Activated B cell treated with CpG ODN at 0.5 μM for 24 hours (primary cell): ENCODE measurements around the gene EMC1. TPM values are rescaled to one million over a fixed set of nuclear protein-coding genes. Genes with fewer than 3 reads are reported as not detected.
"Not testable (repeated sequence)": the region's sequence is repeated elsewhere in the genome, so short reads cannot be mapped to it uniquely, and the experiment has no call there.

Source experiments
- ATAC-seq: fragments of 200-7000 bp; cut with Tn5 transposase; one replicate; pipeline ENCODE4 v1.10.0; 2021; ENCODE audit warnings: low read depth, mild to moderate bottlenecking, moderate library complexity
- CTCF ChIA-PET: fragments of 350-600 bp; sonication (Branson Sonifier 250); formaldehyde crosslinking; loops from one replicate; lab custom pipeline; 2021; ENCODE audit warnings: antibody characterized with exemption; lab: Charles Lee
- POLR2A ChIA-PET: fragments of 350-600 bp; sonication (Branson Sonifier 250); formaldehyde crosslinking; loops from one replicate; lab custom pipeline; 2021; ENCODE audit warnings: antibody characterized with exemption; lab: Charles Lee
- DNase-seq: peaks from one replicate; pipeline ENCODE4 v3.0.0; 2022
- H3K27ac Mint-ChIP-seq: one replicate; pipeline ENCODE4 v1.8.0; 2020; ENCODE audit warnings: mixed read lengths
- H3K27me3 Mint-ChIP-seq: one replicate; pipeline ENCODE4 v1.8.0; 2021; ENCODE audit warnings: mixed read lengths
- H3K36me3 Mint-ChIP-seq: one replicate; pipeline ENCODE4 v1.8.0; 2021; ENCODE audit warnings: low read depth, mixed read lengths
- H3K4me1 Mint-ChIP-seq: one replicate; pipeline ENCODE4 v1.8.0; 2021; ENCODE audit warnings: mixed read lengths
- H3K4me3 Mint-ChIP-seq: one replicate; pipeline ENCODE4 v1.8.0; 2020; ENCODE audit warnings: mild to moderate bottlenecking, mixed read lengths
- H3K9me3 Mint-ChIP-seq: one replicate; pipeline ENCODE4 v1.8.0; 2020; ENCODE audit warnings: mixed read lengths
- intact Hi-C: fragments of 100-400 bp; cut with micrococcal nuclease; formaldehyde crosslinking; loops from one replicate; pipeline ENCODE4 v1.15.1; 2024
- total RNA-seq: library from RNA; stranded (reverse); gene quantifications from 2 replicates; pipeline ENCODE4 v1.2.3, GENCODE V29; 2022
- TF ChIP-seq, protein P1 (sequence below): fragments of 200-600 bp; IDR thresholded peaks from one replicate; pipeline ENCODE4 v1.8.0; 2022; ENCODE audit warnings: antibody characterized with exemption, mild to moderate bottlenecking

Gene EMC1
- total RNA-seq, 1 donor from 2014 or later: 42.7 TPM

DNA sequence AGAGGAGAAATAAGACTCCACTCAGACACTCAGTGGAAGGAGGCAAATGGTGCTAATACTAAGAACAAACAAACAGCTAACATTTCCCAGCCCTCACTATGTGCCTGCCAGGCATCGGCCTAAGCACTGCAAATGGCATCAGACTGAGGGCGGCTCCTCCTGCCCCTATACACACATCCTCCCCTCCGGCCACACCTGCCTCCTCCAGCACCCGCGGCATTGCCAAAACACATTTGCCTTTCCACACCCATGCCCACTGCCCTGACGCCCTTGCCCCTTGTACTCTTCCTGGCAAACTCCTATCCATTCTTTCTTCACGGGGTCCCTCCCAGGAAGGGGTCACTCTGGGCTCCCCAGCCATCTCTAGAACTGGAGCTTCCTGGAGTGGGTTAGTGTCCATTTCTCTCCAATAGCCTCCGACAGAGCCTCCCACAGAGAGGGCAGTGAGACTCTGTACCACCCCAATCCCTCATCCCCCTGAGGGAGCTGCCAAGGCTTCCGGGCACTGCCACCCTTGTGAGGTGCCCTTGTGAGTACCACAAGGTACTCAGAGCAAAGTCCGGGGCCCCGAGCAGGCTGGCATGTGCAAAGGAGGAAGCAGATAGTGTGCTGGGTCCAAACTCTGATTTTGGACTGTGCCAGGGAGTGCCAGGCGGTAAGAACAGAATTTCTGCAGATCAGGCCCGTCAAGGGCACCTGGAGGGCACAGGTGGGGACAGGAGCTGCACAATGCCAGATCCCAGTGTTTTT, 36.3 kb upstream of the EMC1 start:
- H3K9me3 Mint-ChIP-seq: no peaks in the 10 kb centered on the region
- ChIA-PET POLR2A (no interaction called here), CTCF (no interaction called here)
- ATAC-seq (no peak), DNase-seq (no peak)
- H3K27me3 Mint-ChIP-seq: peaks cover 15% of the 10 kb centered on the region
- peaks cover 9% of the 10 kb centered on the region for H3K4me1 Mint-ChIP-seq
- intact Hi-C loops: no loop called here
- H3K4me3 Mint-ChIP-seq: peak overlapping the region; percentile 75
- H3K27ac Mint-ChIP-seq: no peak overlapping the region
- TF ChIP-seq, protein P1, sequence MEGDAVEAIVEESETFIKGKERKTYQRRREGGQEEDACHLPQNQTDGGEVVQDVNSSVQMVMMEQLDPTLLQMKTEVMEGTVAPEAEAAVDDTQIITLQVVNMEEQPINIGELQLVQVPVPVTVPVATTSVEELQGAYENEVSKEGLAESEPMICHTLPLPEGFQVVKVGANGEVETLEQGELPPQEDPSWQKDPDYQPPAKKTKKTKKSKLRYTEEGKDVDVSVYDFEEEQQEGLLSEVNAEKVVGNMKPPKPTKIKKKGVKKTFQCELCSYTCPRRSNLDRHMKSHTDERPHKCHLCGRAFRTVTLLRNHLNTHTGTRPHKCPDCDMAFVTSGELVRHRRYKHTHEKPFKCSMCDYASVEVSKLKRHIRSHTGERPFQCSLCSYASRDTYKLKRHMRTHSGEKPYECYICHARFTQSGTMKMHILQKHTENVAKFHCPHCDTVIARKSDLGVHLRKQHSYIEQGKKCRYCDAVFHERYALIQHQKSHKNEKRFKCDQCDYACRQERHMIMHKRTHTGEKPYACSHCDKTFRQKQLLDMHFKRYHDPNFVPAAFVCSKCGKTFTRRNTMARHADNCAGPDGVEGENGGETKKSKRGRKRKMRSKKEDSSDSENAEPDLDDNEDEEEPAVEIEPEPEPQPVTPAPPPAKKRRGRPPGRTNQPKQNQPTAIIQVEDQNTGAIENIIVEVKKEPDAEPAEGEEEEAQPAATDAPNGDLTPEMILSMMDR: no peak
- H3K36me3 Mint-ChIP-seq: peaks cover 2% of the 10 kb centered on the region

DNA sequence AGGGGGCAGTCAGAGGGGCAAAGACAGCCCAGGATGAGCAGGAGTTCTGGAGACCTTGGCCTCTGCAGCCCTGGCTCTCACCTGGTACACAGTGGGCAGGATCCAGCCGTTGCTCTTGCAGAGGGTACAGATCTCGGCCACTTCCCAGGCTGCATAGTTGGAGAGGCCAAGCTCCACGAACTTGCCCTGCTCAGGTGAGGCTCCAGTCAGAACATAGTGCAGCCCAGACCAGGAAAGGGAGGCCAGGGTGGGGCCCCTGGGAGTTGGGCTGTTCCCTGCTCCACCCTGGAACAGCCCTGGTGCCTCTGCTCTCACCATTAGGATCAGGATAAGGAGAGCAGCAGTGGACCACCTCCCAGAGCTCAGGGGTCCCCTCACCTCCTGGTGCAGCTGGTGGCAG, 34.5 kb upstream of the EMC1 start:
- peaks cover 15% of the 10 kb centered on the region for H3K27me3 Mint-ChIP-seq
- POLR2A ChIA-PET, intact Hi-C loops, H3K9me3 Mint-ChIP-seq, H3K4me3 Mint-ChIP-seq, H3K4me1 Mint-ChIP-seq, CTCF ChIA-PET, DNase-seq, ATAC-seq, H3K36me3 Mint-ChIP-seq, H3K27ac Mint-ChIP-seq: not testable (repeated sequence)

DNA sequence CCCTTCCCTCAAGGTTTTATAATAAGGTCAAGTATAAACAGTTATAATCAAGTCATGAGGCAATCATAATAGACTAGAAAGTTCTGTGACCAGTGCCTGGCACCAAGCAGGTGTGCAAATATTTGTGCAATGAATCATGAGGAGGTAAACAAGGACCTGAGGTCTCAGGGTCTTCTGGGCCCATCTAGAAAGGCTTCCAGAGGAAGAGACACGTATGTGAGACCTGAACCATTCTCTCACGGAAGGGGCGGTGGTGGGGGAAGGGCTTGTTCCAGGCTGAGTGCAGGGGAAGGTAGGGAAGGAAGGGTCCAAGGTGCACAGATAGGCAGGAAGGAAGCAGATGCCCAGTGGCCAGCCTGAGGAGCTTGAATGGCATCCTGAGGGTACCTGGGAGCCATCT, 34.0 kb upstream of the EMC1 start:
- H3K9me3 Mint-ChIP-seq, H3K4me1 Mint-ChIP-seq, H3K27ac Mint-ChIP-seq, intact Hi-C loops, ATAC-seq, H3K36me3 Mint-ChIP-seq, CTCF ChIA-PET, H3K4me3 Mint-ChIP-seq, DNase-seq, POLR2A ChIA-PET: not testable (repeated sequence)
- peaks cover 15% of the 10 kb centered on the region for H3K27me3 Mint-ChIP-seq

DNA sequence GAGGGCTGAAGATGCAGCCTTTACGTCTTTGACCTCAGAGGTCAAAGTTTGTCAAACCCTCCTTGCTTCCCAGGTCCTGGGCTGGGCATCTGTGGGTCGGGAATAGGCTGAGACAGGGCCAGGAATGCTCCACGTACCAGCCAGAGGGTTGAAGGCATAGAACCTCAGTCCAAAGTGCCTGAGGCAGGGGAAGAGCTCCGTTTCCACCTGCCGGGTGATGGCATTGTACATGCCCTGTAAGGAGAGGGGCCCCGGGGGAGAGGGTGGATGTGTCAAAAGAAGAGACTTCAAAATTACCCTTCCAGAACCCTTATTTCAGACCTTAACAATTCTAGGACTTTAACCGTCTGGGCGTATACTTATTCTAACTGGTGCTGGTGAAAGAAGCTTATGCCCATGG, 33.6 kb upstream of the EMC1 start:
- CTCF ChIA-PET: no interaction called here

DNA sequence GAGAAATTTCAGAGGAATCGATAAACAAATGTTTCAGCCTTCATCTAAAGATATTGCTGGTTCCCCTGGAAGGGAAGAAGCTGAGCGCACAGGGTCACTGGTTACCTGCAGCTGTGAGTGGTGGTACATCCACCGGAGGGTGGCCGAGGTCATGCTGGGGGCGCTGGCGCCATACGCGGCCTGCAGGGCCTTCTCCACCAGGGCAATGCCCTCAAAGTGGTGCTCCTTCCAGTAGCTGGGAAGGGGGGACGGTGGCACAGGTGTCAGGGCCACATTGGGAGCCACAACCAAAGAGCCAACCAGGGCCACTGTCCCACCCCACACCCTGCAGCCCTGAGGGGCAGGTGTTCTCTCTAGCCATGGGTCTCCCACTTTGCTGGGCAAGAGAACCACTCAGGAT, 32.6 kb upstream of the EMC1 start:
- Mint-ChIP-seq H3K4me3 (no peak overlapping the region), H3K4me1 (peaks cover 5% of the 10 kb centered on the region), H3K36me3 (peaks cover 2% of the 10 kb centered on the region), H3K27ac (no peak overlapping the region), H3K27me3 (peaks cover 5% of the 10 kb centered on the region), H3K9me3 (peaks cover 3% of the 10 kb centered on the region)
- POLR2A ChIA-PET: no interaction called here
- CTCF ChIA-PET: no interaction called here
- TF ChIP-seq, protein P1: no peak
- ATAC-seq: no peak
- intact Hi-C loops: no loop called here
- DNase-seq: no peak

More for the DNA sequence above, 33.6 kb upstream of the EMC1 start:
- Mint-ChIP-seq H3K27me3 (peaks cover 14% of the 10 kb centered on the region), H3K27ac (no peak overlapping the region), H3K4me1 (peaks cover 9% of the 10 kb centered on the region), H3K4me3 (no peak overlapping the region), H3K9me3 (no peaks in the 10 kb centered on the region), H3K36me3 (peaks cover 2% of the 10 kb centered on the region)
- POLR2A ChIA-PET: no interaction called here
- DNase-seq: no peak
- TF ChIP-seq, protein P1: no peak
- no peak for ATAC-seq
- intact Hi-C loops: no loop called here

DNA sequence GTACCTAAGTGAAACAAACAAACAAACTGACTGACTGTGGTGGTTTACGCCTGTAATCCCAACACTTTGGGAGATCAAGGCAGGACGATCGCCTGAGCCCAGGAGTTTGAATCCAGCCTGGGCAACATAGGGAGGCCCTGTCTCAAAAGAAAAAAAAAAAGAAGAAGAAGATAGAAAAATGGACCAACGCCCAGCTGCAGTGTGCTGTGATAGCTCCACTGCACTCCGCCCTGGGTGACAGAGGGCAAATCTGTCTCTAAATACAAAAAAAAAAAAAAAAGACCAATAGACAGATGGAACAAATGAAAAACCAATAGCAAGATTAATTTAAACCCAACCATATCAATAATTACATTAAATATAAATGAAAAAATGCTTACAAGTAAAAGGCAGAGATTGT, 23.3 kb upstream of the EMC1 start:
- no peaks in the 10 kb centered on the region for H3K4me1 Mint-ChIP-seq
- POLR2A ChIA-PET: no interaction called here

DNA sequence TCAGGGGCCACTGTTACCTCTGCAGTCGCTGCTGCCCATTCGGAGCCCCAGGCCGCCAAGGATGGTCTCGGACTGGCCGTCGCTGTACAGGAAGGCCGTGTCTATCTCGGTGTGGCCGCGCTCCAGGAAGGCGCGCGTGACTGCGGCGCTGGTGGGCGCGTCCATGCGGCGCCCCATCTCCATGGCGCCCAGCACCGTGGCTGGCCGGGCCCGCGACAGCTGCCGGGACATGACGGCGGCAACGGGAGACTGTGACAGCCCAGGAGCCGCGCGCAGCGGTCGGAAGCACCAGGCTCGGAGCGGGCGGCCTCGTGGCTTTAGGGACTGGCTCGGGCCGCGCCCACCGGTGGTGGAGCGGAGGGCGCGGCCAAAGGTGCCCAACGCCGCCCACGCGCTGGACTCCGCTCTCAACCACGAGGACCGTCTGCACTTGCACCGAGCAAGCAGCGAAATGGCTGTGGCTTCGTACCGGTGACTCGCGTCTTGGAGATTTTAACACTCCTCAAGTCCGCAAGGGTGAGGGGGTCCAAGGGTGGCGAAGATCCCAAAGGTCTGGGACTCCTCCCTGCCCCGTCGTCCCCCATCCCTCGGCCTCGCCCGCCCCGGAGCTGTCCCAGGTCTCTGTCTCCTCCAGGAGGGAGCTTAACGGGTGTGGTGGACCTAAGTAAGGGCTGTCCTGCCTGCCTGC, 22.7 kb upstream of the EMC1 start:
- H3K36me3 Mint-ChIP-seq, H3K27ac Mint-ChIP-seq, H3K4me1 Mint-ChIP-seq, intact Hi-C loops, CTCF ChIA-PET, DNase-seq, H3K9me3 Mint-ChIP-seq, H3K4me3 Mint-ChIP-seq, POLR2A ChIA-PET: not testable (repeated sequence)
- peak; percentile 21 for ATAC-seq
- H3K27me3 Mint-ChIP-seq: peaks cover 14% of the 10 kb centered on the region

More for the DNA sequence above, 23.3 kb upstream of the EMC1 start:
- Mint-ChIP-seq H3K36me3 (no peaks in the 10 kb centered on the region), H3K9me3 (peaks cover 10% of the 10 kb centered on the region), H3K27ac (no peak overlapping the region), H3K4me3 (no peak overlapping the region), H3K27me3 (peaks cover 14% of the 10 kb centered on the region)
- intact Hi-C loops: no loop called here
- CTCF ChIA-PET: no interaction called here
- DNase-seq (no peak), ATAC-seq (no peak)
- TF ChIP-seq, protein P1: no peak
